ENCODE data around the gene ARRB1.
"Not testable (repeated sequence)": the region's sequence is repeated elsewhere in the genome, so short reads cannot be mapped to it uniquely, and the experiment has no call there.

GRCh38 chr11:75362285-75362684 is 10.8 kb upstream of the ARRB1 start:
- TF ChIP-seq ZFX (IDR thresholded peaks at IDR 0.05; ENCODE audit: borderline replicate concordance); CTCF (IDR thresholded peaks at IDR 0.05): not testable (repeated sequence)

Data from 22Rv1 (cell line).